Non-pigmented ciliary epithelial cell (primary cell): ENCODE results near the gene SORCS2.
"Not testable (repeated sequence)": the region's sequence is repeated elsewhere in the genome, so short reads cannot be mapped to it uniquely, and the experiment has no call there.

Source experiments
- DNase-seq: peaks from one replicate; pipeline ENCODE4 v3.0.0-alpha.2; 2010; ENCODE audit warnings: low read depth

SORCS2 gene

GRCh38 chr4:7160439-7160838 lies 31.9 kb upstream of the SORCS2 start:
- DNase-seq = no peak

GRCh38 chr4:7160951-7161440 lies 31.3 kb upstream of the SORCS2 start:
- DNase-seq = no peak

GRCh38 chr4:7161721-7162214 lies 30.6 kb upstream of the SORCS2 start:
- DNase-seq = no peak

GRCh38 chr4:7165056-7165873 lies 27.1 kb upstream of the SORCS2 start:
- not testable (repeated sequence) for DNase-seq

GRCh38 chr4:7165874-7166201 lies 26.5 kb upstream of the SORCS2 start:
- no peak for DNase-seq

GRCh38 chr4:7166237-7166636 lies 26.1 kb upstream of the SORCS2 start:
- DNase-seq = no peak

- no peak for DNase-seq
These were observed 25.2 kb upstream of the SORCS2 start for GRCh38 chr4:7166981-7167700.

GRCh38 chr4:7167706-7168105 lies 24.6 kb upstream of the SORCS2 start:
- DNase-seq = no peak

GRCh38 chr4:7168106-7168505 lies 24.2 kb upstream of the SORCS2 start:
- DNase-seq = no peak

GRCh38 chr4:7169134-7169533 lies 23.2 kb upstream of the SORCS2 start:
- DNase-seq = no peak

GRCh38 chr4:7170012-7170411 lies 22.3 kb upstream of the SORCS2 start:
- DNase-seq = no peak

GRCh38 chr4:7171191-7171900 lies 21.0 kb upstream of the SORCS2 start:
- no peak for DNase-seq

GRCh38 chr4:7172508-7172907 lies 19.8 kb upstream of the SORCS2 start:
- no peak for DNase-seq

- DNase-seq = no peak
These were observed 19.4 kb upstream of the SORCS2 start for GRCh38 chr4:7172946-7173345.

GRCh38 chr4:7173841-7174449 lies 18.4 kb upstream of the SORCS2 start:
- no peak for DNase-seq

GRCh38 chr4:7179158-7179557 lies 13.2 kb upstream of the SORCS2 start:
- DNase-seq = no peak

GRCh38 chr4:7180938-7181337 lies 11.4 kb upstream of the SORCS2 start:
- DNase-seq = no peak

- DNase-seq = no peak
These were observed 9.7 kb upstream of the SORCS2 start for GRCh38 chr4:7182616-7183015.

- DNase-seq = no peak
These were observed 9.2 kb upstream of the SORCS2 start for GRCh38 chr4:7183161-7183560.

- DNase-seq = no peak
These were observed 8.4 kb upstream of the SORCS2 start for GRCh38 chr4:7183780-7184460.

- DNase-seq = no peak
These were observed 6.8 kb upstream of the SORCS2 start for GRCh38 chr4:7185487-7186030.
